ENCODE data around the gene IKBKE. TPM values are rescaled to one million over a fixed set of nuclear protein-coding genes. Genes with fewer than 3 reads are reported as not detected.

The IKBKE gene
- total RNA-seq, 1 experiment from 2014 or later = 6.6 TPM

DNA sequence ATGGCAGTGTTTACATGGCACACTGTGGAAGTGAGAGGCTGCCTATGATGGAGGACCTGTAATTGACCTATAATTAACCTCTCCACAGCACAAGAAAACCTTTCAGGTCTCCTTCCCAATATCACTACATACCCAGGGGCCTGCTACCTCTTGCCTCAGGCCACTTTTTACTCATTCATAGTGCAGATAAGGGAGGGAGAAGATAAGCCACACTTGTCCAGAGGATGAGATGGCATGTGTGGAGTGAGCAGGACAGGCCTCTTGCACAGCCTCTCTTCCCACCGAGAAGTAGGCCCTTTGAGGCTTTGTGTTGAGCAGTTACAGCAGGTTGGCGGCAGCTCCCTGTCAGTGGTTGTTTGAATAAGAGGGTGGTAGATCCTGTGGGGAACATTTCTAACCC, 31.1 kb upstream of the IKBKE start:
- Mint-ChIP-seq H3K4me3 (no peak overlapping the region), H3K36me3 (ENCODE audit: insufficient read depth in 1 of 3, low read depth in 3 of 3) (peaks cover 24 to 39% (median 28%) of the 10 kb centered on the region in 3 experiments; a peak in 6 of 7 replicates), H3K4me1 (no peaks in the 10 kb centered on the region), H3K27me3 (ENCODE audit: low read depth) (no peaks in the 10 kb centered on the region; the same call in 1 of the 2 replicates), H3K27ac (no peak overlapping the region; a peak in 1 of 7 replicates), H3K9me3 (no peaks in the 10 kb centered on the region)
- no peak overlapping the region for H2BK120ac ChIP-seq (ENCODE audit: low read depth, low read length, poor library complexity, severe bottlenecking)
- no peaks in the 10 kb centered on the region for H3K4me1 ChIP-seq (ENCODE audit: insufficient read depth, low read length)
- H2AK5ac ChIP-seq (ENCODE audit: insufficient read length, low read length) = no peak overlapping the region
- H2BK20ac ChIP-seq (ENCODE audit: low read depth, low read length, poor library complexity, severe bottlenecking) = no peak overlapping the region
- no peaks in the 10 kb centered on the region for H4K20me1 ChIP-seq (ENCODE audit: control insufficient read depth, insufficient read depth, insufficient read length)
- no peaks in the 10 kb centered on the region for H3K9me3 ChIP-seq (ENCODE audit: control insufficient read depth, low read depth, low read length)
- no peak overlapping the region for H3K4ac ChIP-seq (ENCODE audit: low read depth, low read length)
- H3K27ac ChIP-seq (ENCODE audit: insufficient read length, low read depth, low read length) = no peak overlapping the region
- H3K79me2 ChIP-seq (ENCODE audit: insufficient read depth, low read length) = no peaks in the 10 kb centered on the region
- H3K79me1 ChIP-seq (ENCODE audit: insufficient read depth, low read depth, low read length, poor library complexity, severe bottlenecking) = no peaks in the 10 kb centered on the region
- no peak for DNase-seq
- no peak overlapping the region for H3K23ac ChIP-seq (ENCODE audit: insufficient read length, low read depth, low read length)
- no peak overlapping the region for H4K91ac ChIP-seq (ENCODE audit: insufficient read length, low read depth, low read length)
- H4K8ac ChIP-seq (replicated peaks; ENCODE audit: insufficient read length, low read depth, low read length) = no peak overlapping the region
- no peak overlapping the region for H3K18ac ChIP-seq (ENCODE audit: insufficient read length, low read depth, low read length)
- H2BK12ac ChIP-seq (ENCODE audit: insufficient read length, low read depth, low read length) = no peak overlapping the region
- no peak overlapping the region for H2BK5ac ChIP-seq (ENCODE audit: insufficient read length, low read length)
- H3K27me3 ChIP-seq (ENCODE audit: insufficient read depth, low read length) = no peaks in the 10 kb centered on the region
- TF ChIP-seq, protein P1, sequence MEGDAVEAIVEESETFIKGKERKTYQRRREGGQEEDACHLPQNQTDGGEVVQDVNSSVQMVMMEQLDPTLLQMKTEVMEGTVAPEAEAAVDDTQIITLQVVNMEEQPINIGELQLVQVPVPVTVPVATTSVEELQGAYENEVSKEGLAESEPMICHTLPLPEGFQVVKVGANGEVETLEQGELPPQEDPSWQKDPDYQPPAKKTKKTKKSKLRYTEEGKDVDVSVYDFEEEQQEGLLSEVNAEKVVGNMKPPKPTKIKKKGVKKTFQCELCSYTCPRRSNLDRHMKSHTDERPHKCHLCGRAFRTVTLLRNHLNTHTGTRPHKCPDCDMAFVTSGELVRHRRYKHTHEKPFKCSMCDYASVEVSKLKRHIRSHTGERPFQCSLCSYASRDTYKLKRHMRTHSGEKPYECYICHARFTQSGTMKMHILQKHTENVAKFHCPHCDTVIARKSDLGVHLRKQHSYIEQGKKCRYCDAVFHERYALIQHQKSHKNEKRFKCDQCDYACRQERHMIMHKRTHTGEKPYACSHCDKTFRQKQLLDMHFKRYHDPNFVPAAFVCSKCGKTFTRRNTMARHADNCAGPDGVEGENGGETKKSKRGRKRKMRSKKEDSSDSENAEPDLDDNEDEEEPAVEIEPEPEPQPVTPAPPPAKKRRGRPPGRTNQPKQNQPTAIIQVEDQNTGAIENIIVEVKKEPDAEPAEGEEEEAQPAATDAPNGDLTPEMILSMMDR (conservative IDR thresholded peaks at IDR 0.05) = no peak
- WGBS (ENCODE audit: extremely low coverage, insufficient read length, low lambda C conversion rate) = no CpG with 5 or more reads among the region's 2 CpGs
- H4K5ac ChIP-seq (ENCODE audit: insufficient read length, low read depth, low read length) = no peak overlapping the region
- H3K14ac ChIP-seq (ENCODE audit: insufficient read depth, low read length) = no peak overlapping the region
- no peak overlapping the region for H3K4me2 ChIP-seq (ENCODE audit: insufficient read depth, insufficient read length, low read length)
- no peaks in the 10 kb centered on the region for H3K23me2 ChIP-seq (ENCODE audit: insufficient read length, low read depth, low read length, poor library complexity, severe bottlenecking)
- H3T11ph ChIP-seq (ENCODE audit: low read length) = no peak overlapping the region
- no peak overlapping the region for H2BK15ac ChIP-seq (ENCODE audit: low read depth, low read length)
- no peak overlapping the region for H2AFZ ChIP-seq (ENCODE audit: low read length)
- H3K9ac ChIP-seq (ENCODE audit: extremely low read depth, insufficient read length, low read length) = no peak overlapping the region
- no peak overlapping the region for H3K56ac ChIP-seq (ENCODE audit: insufficient read length, low read depth, low read length)

Measured in H9 (cell line).